Stomach smooth muscle (tissue), 2 donors: ENCODE measurements around the gene AREL1.

Experiments
- H3K27ac ChIP-seq: one replicate; pipeline ENCODE4 v1.7.0; 2013; ENCODE audit warnings: mild to moderate bottlenecking, low read length, inconsistent platforms
- H3K27me3 ChIP-seq, 2 donors: one replicate each; pipeline ENCODE4 v1.7.0; 2013; ENCODE audit warnings: low read length in 2 of 2; ENCODE audit not compliant: insufficient read depth in 2 of 2, control insufficient read depth in 1 of 2
- H3K36me3 ChIP-seq, 2 donors: one replicate each; pipeline ENCODE4 v1.7.0; 2013; ENCODE audit warnings: low read length in 2 of 2; ENCODE audit not compliant: control insufficient read depth in 2 of 2, insufficient read depth in 2 of 2
- H3K4me1 ChIP-seq: one replicate; pipeline ENCODE4 v1.7.0; 2013; ENCODE audit warnings: low read length; ENCODE audit not compliant: control insufficient read depth, insufficient read depth
- H3K4me3 ChIP-seq, 2 donors: one replicate each; pipeline ENCODE4 v1.7.0; 2013; ENCODE audit warnings: low read length in 2 of 2
- H3K9ac ChIP-seq, 2 donors: one replicate each; pipeline ENCODE4 v1.7.0; 2013; ENCODE audit warnings: low read length in 2 of 2, mild to moderate bottlenecking in 1 of 2
- H3K9me3 ChIP-seq, 2 donors: one replicate each; pipeline ENCODE4 v1.7.0; 2013; ENCODE audit warnings: low read length in 2 of 2; ENCODE audit not compliant: control insufficient read depth in 2 of 2
- donor health status: healthy.
- donor health status: Pancreatic carcinoma.

Gene AREL1

GRCh38 chr14:74697976-74698375 lies 14.9 kb downstream of the AREL1 start:
- Histone ChIP-seq H3K36me3 (peaks cover 3 to 7% of the 10 kb centered on the region in 2 donors), H3K4me3 (no peak overlapping the region), H3K9ac (no peak overlapping the region), H3K27me3 (no peaks in the 10 kb centered on the region), H3K9me3 (no peaks in the 10 kb centered on the region), H3K4me1 (no peaks in the 10 kb centered on the region), H3K27ac (no peak overlapping the region)

- H3K4me1 ChIP-seq, result no peaks in the 10 kb centered on the region
- H3K27me3 ChIP-seq, result no peaks in the 10 kb centered on the region
- H3K36me3 ChIP-seq, result peaks cover 3 to 7% of the 10 kb centered on the region in 2 donors
- H3K4me3 ChIP-seq, result no peak overlapping the region
- no peak overlapping the region for H3K27ac ChIP-seq
- no peaks in the 10 kb centered on the region for H3K9me3 ChIP-seq
- no peak overlapping the region for H3K9ac ChIP-seq
These were observed 15.3 kb downstream of the AREL1 start for GRCh38 chr14:74697543-74697942.

GRCh38 chr14:74697011-74697410 lies 15.9 kb downstream of the AREL1 start:
- Histone ChIP-seq H3K4me3 (no peak overlapping the region), H3K27me3 (no peaks in the 10 kb centered on the region), H3K36me3 (peaks cover 3 to 7% of the 10 kb centered on the region in 2 donors), H3K27ac (no peak overlapping the region), H3K9ac (no peak overlapping the region), H3K9me3 (no peaks in the 10 kb centered on the region), H3K4me1 (no peaks in the 10 kb centered on the region)

- H3K9ac ChIP-seq, result no peak overlapping the region
- no peak overlapping the region for H3K27ac ChIP-seq
- H3K9me3 ChIP-seq, result no peaks in the 10 kb centered on the region
- H3K27me3 ChIP-seq, result no peaks in the 10 kb centered on the region
- no peak overlapping the region for H3K4me3 ChIP-seq
- no peaks in the 10 kb centered on the region for H3K4me1 ChIP-seq
- peaks cover 11 to 16% of the 10 kb centered on the region in 2 donors for H3K36me3 ChIP-seq
These were observed 17.5 kb downstream of the AREL1 start for GRCh38 chr14:74695406-74695805.

GRCh38 chr14:74693191-74693590 lies 19.7 kb downstream of the AREL1 start:
- Histone ChIP-seq H3K4me3 (no peak overlapping the region), H3K36me3 (peaks cover 17% of the 10 kb centered on the region in 2 donors), H3K9ac (no peak overlapping the region), H3K4me1 (no peaks in the 10 kb centered on the region), H3K9me3 (no peaks in the 10 kb centered on the region), H3K27ac (no peak overlapping the region), H3K27me3 (no peaks in the 10 kb centered on the region)

GRCh38 chr14:74691456-74691855 lies 21.4 kb downstream of the AREL1 start:
- Histone ChIP-seq H3K27me3 (no peaks in the 10 kb centered on the region), H3K9me3 (no peaks in the 10 kb centered on the region), H3K9ac (no peak overlapping the region), H3K4me3 (no peak overlapping the region), H3K36me3 (peaks cover 15 to 17% of the 10 kb centered on the region in 2 donors), H3K27ac (no peak overlapping the region), H3K4me1 (no peaks in the 10 kb centered on the region)

GRCh38 chr14:74685921-74686678 lies 26.8 kb downstream of the AREL1 start:
- Histone ChIP-seq H3K27me3 (no peaks in the 10 kb centered on the region), H3K9me3 (no peaks in the 10 kb centered on the region), H3K4me1 (no peaks in the 10 kb centered on the region), H3K27ac (no peak overlapping the region), H3K9ac (no peak overlapping the region), H3K36me3 (peaks cover 35 to 38% of the 10 kb centered on the region in 2 donors), H3K4me3 (no peak overlapping the region)

- Histone ChIP-seq H3K36me3 (peaks cover 30 to 31% of the 10 kb centered on the region in 2 donors), H3K4me1 (no peaks in the 10 kb centered on the region), H3K4me3 (no peak overlapping the region), H3K27me3 (no peaks in the 10 kb centered on the region), H3K27ac (no peak overlapping the region), H3K9ac (no peak overlapping the region), H3K9me3 (no peaks in the 10 kb centered on the region)
These were observed 27.8 kb downstream of the AREL1 start for GRCh38 chr14:74685056-74685455.

- H3K36me3 ChIP-seq, result peaks cover 28 to 31% of the 10 kb centered on the region in 2 donors
- H3K27me3 ChIP-seq, result no peaks in the 10 kb centered on the region
- H3K9ac ChIP-seq, result no peak overlapping the region
- no peaks in the 10 kb centered on the region for H3K4me1 ChIP-seq
- H3K27ac ChIP-seq, result no peak overlapping the region
- no peaks in the 10 kb centered on the region for H3K9me3 ChIP-seq
- H3K4me3 ChIP-seq, result no peak overlapping the region
These were observed 28.4 kb downstream of the AREL1 start for GRCh38 chr14:74684434-74684833.

GRCh38 chr14:74683406-74683805 lies 29.5 kb downstream of the AREL1 start:
- Histone ChIP-seq H3K9me3 (no peaks in the 10 kb centered on the region), H3K27ac (no peak overlapping the region), H3K9ac (no peak overlapping the region), H3K4me1 (no peaks in the 10 kb centered on the region), H3K36me3 (peaks cover 28 to 31% of the 10 kb centered on the region in 2 donors), H3K4me3 (no peak overlapping the region), H3K27me3 (no peaks in the 10 kb centered on the region)

- no peaks in the 10 kb centered on the region for H3K9me3 ChIP-seq
- no peaks in the 10 kb centered on the region for H3K4me1 ChIP-seq
- H3K9ac ChIP-seq, result no peak overlapping the region
- no peak overlapping the region for H3K27ac ChIP-seq
- H3K4me3 ChIP-seq, result no peak overlapping the region
- H3K36me3 ChIP-seq, result peaks cover 25 to 28% of the 10 kb centered on the region in 2 donors
- no peaks in the 10 kb centered on the region for H3K27me3 ChIP-seq
These were observed 30.5 kb downstream of the AREL1 start for GRCh38 chr14:74682169-74682952.
